Activated naive CD4-positive, alpha-beta T cell treated with anti-CD3 and anti-CD28 coated beads, Interleukin-2, amount 10 ng/mL, durations not matched to agents 7 days and 5 days (primary cell): ENCODE results near the gene KDELR1.
A peak's percentile ranks its signal among the peaks of the same experiment; 100 is the strongest.

Source experiments
- CTCF ChIA-PET: fragments of 350-600 bp; sonication (Branson Sonifier 250); formaldehyde crosslinking; loops from one replicate; lab custom pipeline; 2021; ENCODE audit warnings: antibody characterized with exemption; lab: Charles Lee
- DNase-seq: peaks from one replicate; pipeline ENCODE4 v3.0.0-alpha.2; 2020
- H3K27ac Mint-ChIP-seq: one replicate; pipeline ENCODE4 v1.8.0; 2021; ENCODE audit warnings: mild to moderate bottlenecking, moderate library complexity, mixed read lengths
- H3K27me3 Mint-ChIP-seq: one replicate; pipeline ENCODE4 v1.8.0; 2021; ENCODE audit warnings: mild to moderate bottlenecking, mixed read lengths
- H3K36me3 Mint-ChIP-seq: one replicate; pipeline ENCODE4 v1.8.0; 2021; ENCODE audit warnings: mixed read lengths
- H3K4me1 Mint-ChIP-seq: one replicate; pipeline ENCODE4 v1.8.0; 2021; ENCODE audit warnings: mixed read lengths
- H3K4me3 Mint-ChIP-seq: one replicate; pipeline ENCODE4 v1.8.0; 2021; ENCODE audit warnings: mild to moderate bottlenecking, moderate library complexity, mixed read lengths
- H3K9me3 Mint-ChIP-seq: one replicate; pipeline ENCODE4 v1.8.0; 2021; ENCODE audit warnings: mixed read lengths

The KDELR1 gene

GRCh38 chr19:48353677-48354076 lies 37.7 kb downstream of the KDELR1 start:
- no peak overlapping the region for H3K4me3 Mint-ChIP-seq
- peaks cover 4% of the 10 kb centered on the region for H3K36me3 Mint-ChIP-seq
- H3K27ac Mint-ChIP-seq: no peak overlapping the region
- H3K27me3 Mint-ChIP-seq: no peaks in the 10 kb centered on the region
- DNase-seq: no peak
- CTCF ChIA-PET: interaction anchor here (1.0 kb wide), 2 partner anchors 20 to 226 kb away, joined by 3 to 4 read pairs; no protein-coding TSS in a partner anchor
- H3K9me3 Mint-ChIP-seq: no peaks in the 10 kb centered on the region
- peaks cover 4% of the 10 kb centered on the region for H3K4me1 Mint-ChIP-seq

DNA sequence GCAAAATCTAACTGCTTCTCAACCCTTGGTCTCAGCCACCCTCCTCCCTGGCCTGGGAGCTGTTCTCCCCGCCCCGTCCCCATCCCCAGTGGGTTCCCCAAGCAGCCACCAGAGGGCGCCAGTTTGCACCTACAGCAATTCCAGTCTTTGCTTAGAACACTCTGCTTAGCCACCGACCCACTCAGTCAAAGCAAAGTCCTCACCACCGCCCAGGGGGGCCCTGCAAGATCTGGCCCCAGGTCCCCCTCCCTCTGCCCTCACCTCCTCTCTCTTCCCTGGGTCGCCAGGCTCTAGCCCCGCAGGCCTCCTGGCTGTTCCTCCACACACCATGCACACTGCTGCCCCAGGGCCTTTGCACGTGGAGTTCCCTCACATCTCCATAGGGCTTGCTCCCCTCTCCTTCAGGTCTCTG lies 40.0 kb downstream of the KDELR1 start:
- no peaks in the 10 kb centered on the region for H3K9me3 Mint-ChIP-seq
- H3K36me3 Mint-ChIP-seq: peaks cover 2% of the 10 kb centered on the region
- H3K27ac Mint-ChIP-seq: peak overlapping the region; percentile 5
- peak; percentile 90 for DNase-seq
- no peaks in the 10 kb centered on the region for H3K27me3 Mint-ChIP-seq
- peaks cover 4% of the 10 kb centered on the region for H3K4me1 Mint-ChIP-seq
- CTCF ChIA-PET: interaction anchor here (0.6 to 1.6 kb wide), 7 partner anchors 10 to 241 kb away, joined by 3 to 8 read pairs (median 3); partner anchors contain the start of gene KDELR1
- no peak overlapping the region for H3K4me3 Mint-ChIP-seq

GRCh38 chr19:48350856-48351255 lies 40.5 kb downstream of the KDELR1 start:
- no peaks in the 10 kb centered on the region for H3K9me3 Mint-ChIP-seq
- peaks cover 3% of the 10 kb centered on the region for H3K36me3 Mint-ChIP-seq
- H3K4me3 Mint-ChIP-seq: no peak overlapping the region
- H3K27ac Mint-ChIP-seq: no peak overlapping the region
- DNase-seq: no peak
- no peaks in the 10 kb centered on the region for H3K27me3 Mint-ChIP-seq
- CTCF ChIA-PET: interaction anchor here (0.6 to 1.6 kb wide), 7 partner anchors 9 to 242 kb away, joined by 3 to 8 read pairs (median 3); partner anchors contain the start of gene KDELR1
- H3K4me1 Mint-ChIP-seq: peaks cover 4% of the 10 kb centered on the region

DNA sequence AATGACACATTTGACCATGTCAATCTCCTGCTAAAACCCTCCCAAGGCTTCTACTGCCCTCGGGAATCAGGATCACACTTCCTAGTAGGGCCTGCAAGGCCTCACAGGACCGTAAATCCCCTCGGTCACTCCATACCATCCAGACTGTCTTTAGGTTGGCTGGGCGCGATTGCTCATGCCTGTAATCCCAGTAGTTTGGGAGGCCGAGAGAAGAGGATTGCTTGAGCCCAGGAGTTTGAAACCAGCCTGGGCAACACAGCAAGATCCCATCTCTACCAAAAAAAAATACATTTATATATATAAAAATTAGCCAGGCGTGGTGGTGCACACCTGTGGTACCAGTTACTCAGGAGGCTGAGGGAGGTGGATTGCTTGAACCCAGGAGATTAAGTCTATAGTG lies 42.6 kb downstream of the KDELR1 start:
- Mint-ChIP-seq H3K36me3 (peaks cover 3% of the 10 kb centered on the region), H3K4me1 (peaks cover 4% of the 10 kb centered on the region), H3K27me3 (no peaks in the 10 kb centered on the region), H3K9me3 (no peaks in the 10 kb centered on the region), H3K4me3 (no peak overlapping the region), H3K27ac (no peak overlapping the region)
- no peak for DNase-seq
- CTCF ChIA-PET: interaction anchor here (1.4 to 1.9 kb wide), 2 partner anchors 15 to 34 kb away, joined by 4 to 5 read pairs; no protein-coding TSS in a partner anchor

DNA sequence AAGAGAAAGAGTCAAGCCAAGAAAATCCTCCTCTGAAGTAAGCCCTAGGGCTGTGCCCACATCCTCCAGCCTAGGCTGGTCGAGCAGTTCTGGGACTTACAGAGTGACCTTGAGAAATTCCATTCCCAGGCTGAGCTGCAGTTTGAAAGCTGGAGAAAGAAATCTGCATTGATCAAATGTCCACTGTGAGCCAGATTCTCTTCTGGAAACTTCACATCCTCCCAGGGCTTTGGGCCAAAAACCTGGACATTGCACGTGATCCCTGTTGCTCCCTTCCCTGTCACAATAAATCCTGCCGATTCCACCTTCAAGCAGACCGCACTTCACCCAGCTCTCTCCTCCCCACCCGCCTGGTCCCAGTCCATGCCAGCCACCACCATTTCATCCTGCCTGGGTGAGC lies 43.3 kb downstream of the KDELR1 start:
- H3K27ac Mint-ChIP-seq: no peak overlapping the region
- no peak overlapping the region for H3K4me3 Mint-ChIP-seq
- DNase-seq: no peak
- peaks cover 4% of the 10 kb centered on the region for H3K4me1 Mint-ChIP-seq
- H3K27me3 Mint-ChIP-seq: no peaks in the 10 kb centered on the region
- CTCF ChIA-PET: interaction anchor here (0.6 to 1.4 kb wide), 3 partner anchors 14 to 236 kb away, joined by 3 to 4 read pairs (median 3); no protein-coding TSS in a partner anchor
- H3K9me3 Mint-ChIP-seq: no peaks in the 10 kb centered on the region
- peaks cover 4% of the 10 kb centered on the region for H3K36me3 Mint-ChIP-seq

GRCh38 chr19:48346191-48346590 lies 45.2 kb downstream of the KDELR1 start:
- CTCF ChIA-PET: interaction anchor here (0.7 to 1.7 kb wide), 3 partner anchors 9 to 28 kb away, joined by 3 to 4 read pairs (median 3); no protein-coding TSS in a partner anchor
- no peaks in the 10 kb centered on the region for H3K9me3 Mint-ChIP-seq
- no peaks in the 10 kb centered on the region for H3K27me3 Mint-ChIP-seq
- peaks cover 8% of the 10 kb centered on the region for H3K36me3 Mint-ChIP-seq
- H3K4me3 Mint-ChIP-seq: no peak overlapping the region
- no peak overlapping the region for H3K27ac Mint-ChIP-seq
- peaks cover 2% of the 10 kb centered on the region for H3K4me1 Mint-ChIP-seq
- DNase-seq: no peak

GRCh38 chr19:48344892-48345291 lies 46.5 kb downstream of the KDELR1 start:
- H3K4me3 Mint-ChIP-seq: no peak overlapping the region
- H3K4me1 Mint-ChIP-seq: no peaks in the 10 kb centered on the region

GRCh38 chr19:48342841-48343540 lies 48.4 kb downstream of the KDELR1 start:
- Mint-ChIP-seq H3K27me3 (no peaks in the 10 kb centered on the region), H3K36me3 (peaks cover 9% of the 10 kb centered on the region), H3K4me3 (no peak overlapping the region), H3K27ac (no peak overlapping the region), H3K4me1 (no peaks in the 10 kb centered on the region), H3K9me3 (no peaks in the 10 kb centered on the region)
- CTCF ChIA-PET: interaction anchor here (0.6 kb wide), 1 partner anchor 85 kb away, joined by 3 read pairs; no protein-coding TSS in a partner anchor
- DNase-seq: no peak

More at GRCh38 chr19:48344892-48345291, 46.5 kb downstream of the KDELR1 start:
- CTCF ChIA-PET: interaction anchor here (0.9 kb wide), 1 partner anchor 11 kb away, joined by 3 read pairs; no protein-coding TSS in a partner anchor
- no peaks in the 10 kb centered on the region for H3K9me3 Mint-ChIP-seq
- no peaks in the 10 kb centered on the region for H3K27me3 Mint-ChIP-seq
- H3K36me3 Mint-ChIP-seq: peaks cover 8% of the 10 kb centered on the region
- no peak overlapping the region for H3K27ac Mint-ChIP-seq
- DNase-seq: no peak

DNA sequence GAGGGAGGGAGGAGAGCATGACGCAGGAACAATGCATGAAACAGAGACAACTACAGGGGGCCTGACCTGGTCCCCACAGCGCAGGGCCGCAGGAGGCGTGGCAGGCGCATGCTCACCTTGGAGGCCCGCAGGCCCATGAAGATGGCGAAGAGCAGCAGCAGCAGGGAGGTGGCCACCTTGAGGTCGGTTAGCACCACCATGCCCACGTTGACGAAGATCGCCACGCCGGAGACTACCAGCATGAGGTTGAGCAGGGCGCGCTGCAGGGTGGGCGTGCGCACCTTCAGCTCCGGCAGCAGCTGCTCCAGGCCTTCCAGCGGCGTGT lies 49.0 kb downstream of the KDELR1 start:
- no peaks in the 10 kb centered on the region for H3K4me1 Mint-ChIP-seq
- no peaks in the 10 kb centered on the region for H3K27me3 Mint-ChIP-seq
- no peak overlapping the region for H3K27ac Mint-ChIP-seq
- H3K9me3 Mint-ChIP-seq: no peaks in the 10 kb centered on the region
- peaks cover 9% of the 10 kb centered on the region for H3K36me3 Mint-ChIP-seq
- CTCF ChIA-PET: interaction anchor here (0.6 kb wide), 1 partner anchor 86 kb away, joined by 3 read pairs; no protein-coding TSS in a partner anchor
- H3K4me3 Mint-ChIP-seq: no peak overlapping the region
- DNase-seq: no peak

DNA sequence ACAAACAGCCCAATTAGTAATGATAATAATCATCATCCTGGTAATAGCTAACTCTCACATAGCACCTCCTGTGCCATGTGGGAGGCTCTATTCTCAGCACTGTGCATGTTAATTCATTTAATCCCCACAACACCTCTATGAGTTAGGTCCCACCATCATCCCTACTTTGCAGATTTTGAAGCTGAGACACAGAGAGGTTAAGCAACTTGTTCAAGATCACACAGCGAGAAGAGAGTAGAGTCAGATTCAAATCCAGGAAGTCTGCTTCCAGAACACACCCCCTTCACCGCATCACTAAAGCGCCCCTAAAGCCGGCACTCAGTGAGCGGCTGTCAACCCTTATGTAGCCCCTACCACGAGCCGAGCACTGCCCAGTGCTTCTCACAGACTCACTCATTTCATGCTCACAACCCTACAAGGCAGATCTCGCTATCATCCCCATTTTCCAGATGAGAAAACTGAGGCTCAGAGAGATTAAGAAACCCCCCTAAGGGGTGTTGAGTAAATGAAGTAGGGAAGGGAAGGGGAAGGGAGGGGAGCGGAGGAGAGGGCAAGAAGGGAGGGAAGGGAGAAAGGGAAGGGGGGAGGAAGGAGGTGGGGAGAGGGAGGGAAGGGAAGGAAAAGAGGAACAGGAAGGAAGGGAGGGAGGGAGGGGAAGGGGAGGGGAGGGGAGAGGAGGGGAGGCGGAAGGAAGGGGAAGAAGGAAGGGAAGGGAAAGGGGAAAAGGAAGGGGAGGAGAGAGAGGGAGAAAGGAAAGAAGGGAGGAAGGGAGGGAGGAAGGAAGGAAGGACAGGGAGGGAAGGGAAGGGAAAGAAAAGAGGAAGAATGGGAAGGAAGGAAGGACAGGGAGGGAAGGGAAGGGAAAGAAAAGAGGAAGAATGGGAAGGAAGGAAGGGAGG lies 49.6 kb downstream of the KDELR1 start:
- Mint-ChIP-seq H3K4me3 (no peak overlapping the region), H3K27ac (no peak overlapping the region), H3K27me3 (no peaks in the 10 kb centered on the region), H3K9me3 (no peaks in the 10 kb centered on the region), H3K36me3 (peaks cover 9% of the 10 kb centered on the region), H3K4me1 (no peaks in the 10 kb centered on the region)
- DNase-seq: no peak
- CTCF ChIA-PET: interaction anchor here (2.2 kb wide), 1 partner anchor 9 kb away, joined by 8 read pairs; no protein-coding TSS in a partner anchor

GRCh38 chr19:48340995-48341394 lies 50.4 kb downstream of the KDELR1 start:
- H3K27me3 Mint-ChIP-seq: no peaks in the 10 kb centered on the region
- CTCF ChIA-PET: interaction anchor here (1.0 to 2.2 kb wide), 3 partner anchors 10 to 27 kb away, joined by 3 to 8 read pairs (median 4); no protein-coding TSS in a partner anchor
- no peak overlapping the region for H3K4me3 Mint-ChIP-seq
- H3K9me3 Mint-ChIP-seq: no peaks in the 10 kb centered on the region
- peaks cover 7% of the 10 kb centered on the region for H3K36me3 Mint-ChIP-seq
- H3K27ac Mint-ChIP-seq: no peak overlapping the region
- no peak for DNase-seq
- H3K4me1 Mint-ChIP-seq: no peaks in the 10 kb centered on the region

GRCh38 chr19:48338802-48339503 lies 52.4 kb downstream of the KDELR1 start:
- Mint-ChIP-seq H3K27me3 (no peaks in the 10 kb centered on the region), H3K27ac (no peak overlapping the region), H3K4me1 (peaks cover 10% of the 10 kb centered on the region), H3K9me3 (no peaks in the 10 kb centered on the region), H3K4me3 (no peak overlapping the region), H3K36me3 (peaks cover 7% of the 10 kb centered on the region)
- no peak for DNase-seq
- CTCF ChIA-PET: no interaction called here

GRCh38 chr19:48338253-48338755 lies 53.0 kb downstream of the KDELR1 start:
- no peak overlapping the region for H3K4me3 Mint-ChIP-seq

More at GRCh38 chr19:48338253-48338755, 53.0 kb downstream of the KDELR1 start:
- H3K36me3 Mint-ChIP-seq: peaks cover 7% of the 10 kb centered on the region
- H3K27ac Mint-ChIP-seq: no peak overlapping the region
- DNase-seq: no peak
- CTCF ChIA-PET: no interaction called here
- no peaks in the 10 kb centered on the region for H3K27me3 Mint-ChIP-seq
- no peaks in the 10 kb centered on the region for H3K9me3 Mint-ChIP-seq
- H3K4me1 Mint-ChIP-seq: peaks cover 11% of the 10 kb centered on the region
